Head of caudate nucleus (tissue), 42 donors: ENCODE measurements around the gene TMEM154.

Experiments
- DNase-seq, 42 donors: peaks; one replicate each; pipeline versions ENCODE4 v3.0.0 to v3.0.0-alpha.2; 2020 to 2021; ENCODE audit warnings: mixed read lengths in 7 of 42
- intact Hi-C: fragments of 100-400 bp; cut with DNase I; formaldehyde crosslinking; loops from one replicate; pipeline ENCODE4 v1.15.0; 2022

TMEM154 gene

GRCh38 chr4:152697284-152698088, 17.7 kb upstream of the TMEM154 start:
- intact Hi-C loops, result no loop called here
- DNase-seq, result no peak

GRCh38 chr4:152696764-152697261, 17.0 kb upstream of the TMEM154 start:
- intact Hi-C loops, result no loop called here
- peak in 21 of 42 donors; percentile 6 to 71 (median 34) for DNase-seq

GRCh38 chr4:152693871-152694270, 14.1 kb upstream of the TMEM154 start:
- intact Hi-C loops, result no loop called here
- DNase-seq, result no peak

GRCh38 chr4:152691761-152692160, 12.0 kb upstream of the TMEM154 start:
- intact Hi-C loops, result no loop called here
- no peak for DNase-seq

GRCh38 chr4:152690706-152691651, 11.2 kb upstream of the TMEM154 start:
- DNase-seq, result no peak
- intact Hi-C loops, result no loop called here

GRCh38 chr4:152689615-152690501, 10.1 kb upstream of the TMEM154 start:
- intact Hi-C loops, result no loop called here
- no peak for DNase-seq

GRCh38 chr4:152687974-152688599, 8.3 kb upstream of the TMEM154 start:
- intact Hi-C loops, result no loop called here
- DNase-seq, result no peak

- DNase-seq, result no peak
- intact Hi-C loops, result no loop called here
These were observed 6.7 kb upstream of the TMEM154 start for GRCh38 chr4:152686452-152687013.

GRCh38 chr4:152684587-152684986, 4.8 kb upstream of the TMEM154 start:
- DNase-seq, result no peak
- intact Hi-C loops, result no loop called here

- intact Hi-C loops, result no loop called here
- DNase-seq, result no peak
These were observed 4.2 kb upstream of the TMEM154 start for GRCh38 chr4:152684007-152684406.

- intact Hi-C loops, result no loop called here
- DNase-seq, result no peak
These were observed 2.5 kb upstream of the TMEM154 start for GRCh38 chr4:152682143-152682941.

GRCh38 chr4:152680988-152681603, 1.3 kb upstream of the TMEM154 start:
- intact Hi-C loops, result no loop called here
- DNase-seq, result no peak

GRCh38 chr4:152678841-152679240, 956 bp downstream of the TMEM154 start:
- intact Hi-C loops, result no loop called here
- no peak for DNase-seq

- intact Hi-C loops, result no loop called here
- DNase-seq, result no peak
These were observed 2.7 kb downstream of the TMEM154 start for GRCh38 chr4:152677117-152677516.

- intact Hi-C loops, result no loop called here
These were observed 3.5 kb downstream of the TMEM154 start for GRCh38 chr4:152676052-152676854.

GRCh38 chr4:152674359-152674758, 5.4 kb downstream of the TMEM154 start:
- DNase-seq, result no peak
- intact Hi-C loops, result no loop called here

More at GRCh38 chr4:152676052-152676854, 3.5 kb downstream of the TMEM154 start:
- no peak for DNase-seq
